ENCODE measurements around the gene PMS1.
"Not testable (repeated sequence)": the region's sequence is repeated elsewhere in the genome, so short reads cannot be mapped to it uniquely, and the experiment has no call there.

Gene PMS1

DNA sequence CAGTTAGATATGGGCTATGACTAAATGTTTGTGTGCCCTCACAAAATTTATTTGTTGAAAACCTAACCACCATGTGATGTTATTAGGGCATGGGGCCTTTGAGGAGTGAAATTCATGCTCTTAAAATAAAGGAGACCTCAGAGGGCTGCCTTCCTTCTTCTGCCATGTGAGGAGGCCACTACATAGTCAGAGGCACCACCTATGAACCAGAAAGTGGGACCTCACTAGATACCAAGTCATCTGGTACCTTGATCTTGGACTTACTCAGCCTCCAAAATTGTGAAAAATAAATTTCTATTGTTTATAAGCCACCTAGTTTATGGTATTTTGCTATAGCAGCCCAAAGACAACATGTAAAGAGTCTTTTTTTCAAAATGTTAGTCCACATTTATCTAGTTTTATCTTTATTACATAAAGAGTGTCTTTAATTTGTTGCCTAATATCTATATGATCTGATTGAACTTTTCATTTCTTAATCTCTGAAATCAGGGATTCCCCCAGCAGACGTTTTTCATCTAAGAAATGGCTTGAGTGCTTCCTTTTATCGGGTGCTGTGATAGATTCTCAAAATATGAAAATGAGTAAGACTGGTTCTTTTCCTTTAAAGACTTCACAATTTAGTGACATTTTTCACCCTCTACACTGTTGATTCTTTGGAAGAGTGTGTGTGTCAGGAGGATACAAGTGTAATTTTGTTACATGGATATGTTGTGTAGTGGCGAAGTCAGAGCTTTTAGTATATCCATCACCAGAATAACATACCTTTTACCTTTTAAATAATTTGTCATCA lies 34.2 kb downstream of the PMS1 start:
- no peak for DNase-seq

GRCh38 chr2:189819297-189819704 lies 35.1 kb downstream of the PMS1 start:
- no peak for DNase-seq

GRCh38 chr2:189821953-189822748 lies 37.9 kb downstream of the PMS1 start:
- DNase-seq = no peak

DNA sequence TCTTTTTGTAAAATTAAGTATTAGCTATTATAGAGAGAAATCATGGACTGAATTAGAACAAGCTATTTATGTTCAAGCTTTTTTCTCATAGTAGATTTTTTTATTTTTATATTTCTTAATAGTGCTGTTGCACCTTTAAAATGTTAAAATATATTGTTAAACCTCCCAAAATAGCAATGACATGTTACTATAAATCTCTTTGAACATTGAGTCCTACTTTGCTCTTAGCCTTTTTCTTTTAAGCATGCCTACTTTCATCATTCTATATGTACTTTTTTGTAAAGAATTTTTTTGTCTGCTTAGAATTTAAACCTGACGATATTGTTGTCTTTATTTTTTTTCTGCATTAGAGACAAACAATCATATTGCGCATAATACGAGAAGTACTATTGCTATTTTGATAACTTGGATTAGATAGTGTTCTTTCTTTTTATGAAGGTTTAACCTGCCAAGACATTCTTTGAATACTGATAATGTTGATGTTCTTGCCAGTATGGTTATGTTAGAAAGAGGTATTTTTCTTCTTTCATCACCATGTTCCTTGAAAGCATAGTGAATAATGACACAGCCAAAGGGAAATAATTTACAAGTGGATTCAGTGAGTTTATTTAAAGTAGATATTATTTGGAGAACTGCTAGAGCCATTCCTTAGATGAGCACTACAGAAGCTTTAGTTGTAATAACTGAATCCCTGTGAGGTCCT lies 40.6 kb downstream of the PMS1 start:
- no peak for DNase-seq

GRCh38 chr2:189826039-189826438 lies 41.8 kb downstream of the PMS1 start:
- no peak for DNase-seq

- DNase-seq = no peak
Observed at GRCh38 chr2:189829102-189829833, 45.0 kb downstream of the PMS1 start.

DNA sequence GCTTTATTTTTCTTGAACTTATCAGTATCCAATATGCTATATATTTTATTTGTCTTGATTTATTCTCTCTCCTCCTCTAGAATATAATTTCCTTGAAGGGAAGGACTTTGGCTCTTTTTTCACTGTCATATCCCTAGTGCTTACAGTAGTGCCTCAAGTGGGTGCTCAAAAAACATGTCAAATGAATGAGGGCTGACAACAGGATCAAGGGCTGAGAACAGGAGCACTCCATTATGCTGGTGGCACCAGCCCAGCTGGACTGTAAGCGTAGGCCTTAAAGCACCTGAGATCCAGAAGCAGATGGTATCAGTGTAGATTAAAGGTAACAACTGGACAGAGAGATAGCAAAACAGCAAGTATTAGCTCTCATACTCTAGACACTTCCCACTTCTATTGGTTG lies 46.3 kb downstream of the PMS1 start:
- DNase-seq = no peak

- DNase-seq = no peak
Observed at GRCh38 chr2:189834059-189834458, 49.8 kb downstream of the PMS1 start.

DNA sequence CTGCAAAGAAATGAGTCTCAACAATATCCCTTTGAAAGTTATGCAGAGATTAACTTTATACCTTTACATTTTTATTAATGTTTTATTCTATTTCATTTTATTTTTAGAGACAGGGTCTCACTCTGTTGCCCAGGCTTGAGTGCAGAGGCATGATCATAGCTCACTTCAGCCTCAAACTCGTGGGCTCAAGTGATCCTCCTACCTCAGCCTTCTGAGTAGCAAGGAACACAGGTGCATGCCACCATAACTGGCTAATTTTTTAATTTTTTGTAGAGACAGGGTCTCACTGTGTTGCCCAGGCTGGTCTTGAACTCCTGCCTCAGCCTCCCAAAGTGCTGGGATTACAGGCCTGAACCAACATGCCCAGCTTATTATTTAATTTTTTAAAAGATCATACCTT lies 50.4 kb downstream of the PMS1 start:
- DNase-seq = not testable (repeated sequence)

GRCh38 chr2:189835855-189836558 lies 51.8 kb downstream of the PMS1 start:
- no peak for DNase-seq

DNA sequence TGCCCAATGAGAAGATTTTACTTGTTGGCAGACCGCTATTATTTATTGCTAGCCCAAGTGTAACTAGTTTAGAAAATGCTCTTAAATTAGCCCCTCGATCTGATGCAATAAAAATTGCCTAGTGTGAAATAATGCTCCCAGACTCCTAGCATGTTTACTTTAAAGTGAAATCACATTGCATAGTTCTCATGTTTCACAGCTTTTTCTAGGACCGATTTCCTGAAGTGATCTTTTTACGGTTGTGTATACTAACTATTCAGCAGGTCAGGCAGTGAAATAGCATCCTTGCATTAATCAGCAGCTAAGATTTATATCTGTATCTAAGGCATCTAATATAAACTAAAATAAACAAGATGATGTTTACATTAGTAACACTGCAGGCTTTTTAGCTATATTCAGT lies 52.4 kb downstream of the PMS1 start:
- DNase-seq = no peak

- DNase-seq = no peak
Observed at GRCh38 chr2:189837326-189837725, 53.1 kb downstream of the PMS1 start.

DNA sequence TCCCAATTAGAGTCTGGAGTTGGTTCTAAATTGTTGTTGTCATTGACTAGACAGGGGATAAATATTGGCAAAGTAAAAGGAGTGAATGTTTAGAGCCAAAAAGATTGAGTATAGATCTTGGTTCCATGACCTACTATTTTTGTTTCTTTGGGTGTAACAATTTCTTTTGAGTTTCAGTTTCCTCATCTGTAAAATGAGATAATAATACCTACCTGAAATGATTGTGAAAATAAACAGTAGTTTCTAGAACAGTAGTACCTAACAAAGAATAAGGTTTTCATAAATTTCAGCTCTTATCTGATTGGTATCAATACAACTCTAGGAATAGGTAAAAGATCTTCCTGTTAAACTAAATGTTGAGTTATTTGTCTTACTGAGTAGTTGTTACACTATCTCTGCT lies 56.8 kb downstream of the PMS1 start:
- no peak for DNase-seq

DNA sequence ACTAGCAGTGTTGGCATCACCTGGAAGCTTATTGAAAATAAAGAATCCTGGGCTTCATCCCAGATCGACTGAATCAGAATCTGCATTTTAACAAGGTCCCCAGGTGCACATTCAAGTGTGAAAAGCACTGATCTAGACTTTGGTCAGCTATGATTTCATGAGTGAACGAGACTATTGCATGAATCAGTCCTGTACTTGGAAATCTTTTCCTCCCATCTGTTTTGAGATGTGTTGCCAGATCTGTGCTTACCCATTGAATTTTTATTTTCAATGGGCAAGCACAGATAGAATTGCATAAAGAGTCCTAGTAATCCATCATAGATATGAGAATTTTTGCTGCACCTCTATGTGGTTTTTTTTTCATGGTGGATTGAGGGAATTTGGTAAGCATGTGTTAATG lies 64.0 kb downstream of the PMS1 start:
- no peak for DNase-seq

DNA sequence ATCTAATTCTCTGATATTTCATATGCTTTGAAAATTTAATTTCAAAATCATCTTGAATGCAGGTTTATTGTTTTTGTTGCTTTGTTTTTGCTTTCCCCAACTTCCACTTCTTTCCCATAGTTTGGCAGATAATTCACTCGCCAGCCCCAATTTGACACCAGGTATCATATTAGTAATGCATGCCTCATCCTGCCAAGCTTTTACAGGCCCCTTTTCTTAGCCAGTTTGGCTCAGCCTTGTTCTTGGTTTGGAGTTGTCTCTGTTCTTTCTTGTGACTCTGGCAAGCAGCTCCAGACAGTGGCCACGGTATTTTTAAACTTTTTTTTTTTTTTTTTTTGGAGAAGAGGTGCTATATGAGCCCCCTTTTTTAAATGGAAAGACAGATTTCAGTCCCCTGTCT lies 65.3 kb downstream of the PMS1 start:
- no peak for DNase-seq

- no peak for DNase-seq
Observed at GRCh38 chr2:189851174-189851826, 67.0 kb downstream of the PMS1 start.

DNA sequence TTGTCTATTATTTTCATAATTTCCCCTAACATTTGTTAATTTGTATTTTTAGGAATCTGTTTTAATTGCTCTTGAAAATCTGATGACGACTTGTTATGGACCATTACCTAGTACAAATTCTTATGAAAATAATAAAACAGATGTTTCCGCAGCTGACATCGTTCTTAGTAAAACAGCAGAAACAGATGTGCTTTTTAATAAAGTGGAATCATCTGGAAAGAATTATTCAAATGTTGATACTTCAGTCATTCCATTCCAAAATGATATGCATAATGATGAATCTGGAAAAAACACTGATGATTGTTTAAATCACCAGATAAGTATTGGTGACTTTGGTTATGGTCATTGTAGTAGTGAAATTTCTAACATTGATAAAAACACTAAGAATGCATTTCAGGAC lies 69.9 kb downstream of the PMS1 start:
- no peak for DNase-seq

DNA sequence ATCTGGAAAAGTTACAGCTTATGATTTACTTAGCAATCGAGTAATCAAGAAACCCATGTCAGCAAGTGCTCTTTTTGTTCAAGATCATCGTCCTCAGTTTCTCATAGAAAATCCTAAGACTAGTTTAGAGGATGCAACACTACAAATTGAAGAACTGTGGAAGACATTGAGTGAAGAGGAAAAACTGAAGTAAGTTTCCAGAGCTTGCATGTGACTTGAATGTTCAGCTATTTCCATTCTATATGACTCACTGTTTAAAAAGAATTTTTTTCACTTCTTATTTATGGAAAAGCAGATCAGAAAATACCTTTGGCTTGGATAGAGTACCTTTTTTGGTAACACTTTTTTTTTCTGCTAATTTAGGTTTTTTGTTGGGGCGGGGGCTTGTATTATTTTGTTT lies 70.7 kb downstream of the PMS1 start:
- no peak for DNase-seq

- DNase-seq = no peak
Observed at GRCh38 chr2:189858291-189858690, 74.0 kb downstream of the PMS1 start.

- no peak for DNase-seq
Observed at GRCh38 chr2:189860161-189860560, 75.9 kb downstream of the PMS1 start.

GRCh38 chr2:189862751-189863150 lies 78.5 kb downstream of the PMS1 start:
- no peak for DNase-seq

- DNase-seq = no peak
Observed at GRCh38 chr2:189865826-189866225, 81.6 kb downstream of the PMS1 start.
